Caco-2 (cell line): ENCODE measurements around the gene TMEM101. TPM values are rescaled to one million over a fixed set of nuclear protein-coding genes. Genes with fewer than 3 reads are reported as not detected.

Experiments
- BruUV-seq: library from RNA; stranded (reverse); fragments of 400-500 nt; replicated peaks from 2 replicates; lab custom pipeline; 2021; lab: Mats Ljungman, UMichigan
- CTCF ChIA-PET: fragments of 300-600 bp; sonication (Branson Sonifier 250); formaldehyde crosslinking; loops from one replicate; lab custom pipeline; 2022; ENCODE audit warnings: antibody characterized with exemption; lab: Charles Lee
- POLR2A ChIA-PET: fragments of 300-600 bp; sonication (Branson Sonifier 250); formaldehyde crosslinking; loops from one replicate; lab custom pipeline; 2022; ENCODE audit warnings: antibody characterized with exemption; lab: Charles Lee
- DNase-seq, 2 experiments: peaks; one replicate each; pipeline versions ENCODE4 v3.0.0 to v3.0.0-alpha.2; 2020 to 2022
- H3K27me3 ChIP-seq: replicated peaks from 2 replicates; pipeline ENCODE4 v1.6.0; 2011; ENCODE audit warnings: low read length; ENCODE audit not compliant: control insufficient read depth, insufficient read depth
- H3K36me3 ChIP-seq: 2 replicates; pipeline ENCODE4 v1.5.1; 2011; ENCODE audit warnings: low read length; ENCODE audit not compliant: control insufficient read depth, insufficient read depth
- H3K4me1 ChIP-seq: fragments of 250-450 bp; sonication (Bioruptor Pico); 2 replicates; pipeline ENCODE4 v1.5.1; 2020; ENCODE audit warnings: mild to moderate bottlenecking
- H3K4me3 ChIP-seq: 2 replicates; pipeline ENCODE4 v1.5.1; 2011; ENCODE audit warnings: low read depth, mild to moderate bottlenecking, control low read depth, low read length
- H3K9me3 ChIP-seq: fragments of 250-450 bp; sonication (Bioruptor Pico); 2 replicates; pipeline ENCODE4 v1.5.1; 2020; ENCODE audit warnings: mild to moderate bottlenecking, moderate library complexity
- H3K27ac Mint-ChIP-seq: one replicate; pipeline ENCODE4 v1.8.0; 2022; ENCODE audit warnings: mixed read lengths; ENCODE audit not compliant: unreplicated experiment
- H3K27me3 Mint-ChIP-seq: one replicate; pipeline ENCODE4 v1.8.0; 2022; ENCODE audit warnings: mixed read lengths; ENCODE audit not compliant: insufficient read depth, unreplicated experiment
- H3K36me3 Mint-ChIP-seq: one replicate; pipeline ENCODE4 v1.8.0; 2022; ENCODE audit warnings: mild to moderate bottlenecking, mixed read lengths; ENCODE audit not compliant: insufficient read depth, unreplicated experiment
- H3K4me1 Mint-ChIP-seq: one replicate; pipeline ENCODE4 v1.8.0; 2022; ENCODE audit warnings: low read depth, mixed read lengths; ENCODE audit not compliant: unreplicated experiment
- H3K4me3 Mint-ChIP-seq: one replicate; pipeline ENCODE4 v1.8.0; 2022; ENCODE audit warnings: mild to moderate bottlenecking, moderate library complexity, mixed read lengths; ENCODE audit not compliant: unreplicated experiment
- H3K9me3 Mint-ChIP-seq: one replicate; pipeline ENCODE4 v1.8.0; 2022; ENCODE audit warnings: mixed read lengths; ENCODE audit not compliant: unreplicated experiment
- CTCF ChIP-seq, 2 experiments: fragments of 200-600 bp in 1 of 2; IDR thresholded peaks; 1 replicate in 1 of 2; 2 replicates in 1 of 2; pipeline versions ENCODE4 v1.5.1 to v1.8.0; 2011 to 2022; ENCODE audit warnings: antibody characterized with exemption in 1 of 2, control low read depth in 1 of 2, inconsistent platforms in 1 of 2, low read depth in 1 of 2, low read length in 1 of 2, mild to moderate bottlenecking in 1 of 2, moderate library complexity in 1 of 2; ENCODE audit not compliant: insufficient read depth in 1 of 2, severe bottlenecking in 1 of 2, unreplicated experiment in 1 of 2
- intact Hi-C: fragments of 100-400 bp; cut with micrococcal nuclease; formaldehyde crosslinking; loops from one replicate; pipeline ENCODE4 v1.10.0; 2022; ENCODE audit not compliant: unreplicated experiment
- total RNA-seq: library from RNA; stranded (reverse); gene quantifications from 2 replicates; pipeline ENCODE4 v1.2.3, GENCODE V29; 2022

TMEM101 gene
- total RNA-seq, 1 experiment from 2014 or later: 41.7 TPM

DNA sequence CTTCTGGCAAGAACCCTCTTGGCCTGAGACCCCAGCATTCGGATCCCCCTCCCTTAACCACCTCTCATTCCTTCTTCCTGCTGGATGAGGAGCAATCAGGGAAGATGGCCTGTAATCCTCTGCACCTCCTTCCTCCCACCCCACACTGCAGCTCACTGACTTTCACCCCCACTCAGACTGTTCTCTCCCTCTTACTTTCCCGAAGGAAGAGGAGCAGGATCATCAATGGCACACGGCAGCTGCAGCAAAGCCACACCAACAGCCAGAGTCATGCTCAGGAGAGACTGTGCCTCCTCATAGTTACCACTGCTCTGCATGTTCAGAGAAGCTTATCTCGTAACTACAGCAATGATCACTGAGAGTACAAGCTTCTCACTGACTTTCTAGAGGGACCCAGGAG lies 10.1 kb upstream of the TMEM101 start:
- peaks cover 15% of the 10 kb centered on the region for H3K36me3 Mint-ChIP-seq
- POLR2A ChIA-PET: no interaction called here
- CTCF ChIA-PET: no interaction called here

DNA sequence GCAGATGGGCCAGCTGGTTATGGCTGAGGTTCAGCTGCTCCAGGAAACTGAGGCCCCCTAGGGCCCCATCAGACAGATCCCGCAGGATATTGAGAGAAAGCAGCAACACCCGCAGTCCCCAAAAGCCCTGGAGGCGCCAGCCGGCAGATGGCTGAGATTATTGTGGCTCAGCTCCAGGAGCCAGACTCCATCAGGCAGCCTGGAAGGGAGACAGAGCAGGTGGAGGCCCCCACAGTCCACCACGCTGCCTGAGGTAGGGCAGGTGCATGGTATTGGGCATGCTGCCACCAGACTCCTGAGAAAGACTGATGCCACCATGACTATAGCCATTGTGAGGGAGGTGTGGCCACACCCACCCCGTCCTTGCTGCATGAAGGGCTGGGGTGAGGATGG lies 9.5 kb upstream of the TMEM101 start:
- no peak overlapping the region for H3K4me3 ChIP-seq
- H3K4me3 Mint-ChIP-seq: no peak overlapping the region
- no peaks in the 10 kb centered on the region for H3K4me1 Mint-ChIP-seq
- DNase-seq: no peak
- no peaks in the 10 kb centered on the region for H3K9me3 Mint-ChIP-seq
- no peaks in the 10 kb centered on the region for H3K4me1 ChIP-seq
- no peaks in the 10 kb centered on the region for H3K9me3 ChIP-seq
- BruUV-seq: no TSS peak
- peaks cover 9% of the 10 kb centered on the region for H3K36me3 Mint-ChIP-seq
- no peaks in the 10 kb centered on the region for H3K27me3 ChIP-seq
- no peak for TF ChIP-seq CTCF (IDR thresholded peaks at IDR 0.05; ENCODE audit: insufficient read depth in 1 of 2, low read depth in 1 of 2, low read length in 1 of 2, severe bottlenecking in 1 of 2, unreplicated experiment in 1 of 2)
- intact Hi-C loops: no loop called here
- H3K36me3 ChIP-seq: 0 out of 2 replicates have a peak, but pooled peaks cover 2% of the 10 kb centered on the region
- no peaks in the 10 kb centered on the region for H3K27me3 Mint-ChIP-seq
- H3K27ac Mint-ChIP-seq: no peak overlapping the region
- ChIA-PET CTCF (no interaction called here), POLR2A (no interaction called here)

More for the DNA sequence above, 10.1 kb upstream of the TMEM101 start:
- Mint-ChIP-seq H3K27me3 (no peaks in the 10 kb centered on the region), H3K4me1 (no peaks in the 10 kb centered on the region), H3K27ac (no peak overlapping the region), H3K4me3 (no peak overlapping the region), H3K9me3 (no peaks in the 10 kb centered on the region)
- H3K27me3 ChIP-seq: no peaks in the 10 kb centered on the region
- no TSS peak for BruUV-seq
- intact Hi-C loops: no loop called here
- no peaks in the 10 kb centered on the region for H3K9me3 ChIP-seq
- H3K36me3 ChIP-seq: 0 out of 2 replicates have a peak, but pooled peaks cover 2% of the 10 kb centered on the region
- H3K4me1 ChIP-seq: no peaks in the 10 kb centered on the region
- no peak for TF ChIP-seq CTCF (IDR thresholded peaks at IDR 0.05; ENCODE audit: insufficient read depth in 1 of 2, low read depth in 1 of 2, low read length in 1 of 2, severe bottlenecking in 1 of 2, unreplicated experiment in 1 of 2)
- no peak for DNase-seq
- no peak overlapping the region for H3K4me3 ChIP-seq

- H3K4me1 ChIP-seq: no peaks in the 10 kb centered on the region
- DNase-seq: no peak
- no TSS peak for BruUV-seq
- Mint-ChIP-seq H3K9me3 (no peaks in the 10 kb centered on the region), H3K4me1 (no peaks in the 10 kb centered on the region), H3K27me3 (no peaks in the 10 kb centered on the region), H3K4me3 (no peak overlapping the region), H3K36me3 (peaks cover 4% of the 10 kb centered on the region), H3K27ac (no peak overlapping the region)
- 0 out of 2 replicates have a peak, but pooled peaks cover 2% of the 10 kb centered on the region for H3K36me3 ChIP-seq
- ChIA-PET POLR2A (no interaction called here), CTCF (no interaction called here)
- H3K27me3 ChIP-seq: no peaks in the 10 kb centered on the region
- TF ChIP-seq CTCF (IDR thresholded peaks at IDR 0.05; ENCODE audit: insufficient read depth in 1 of 2, low read depth in 1 of 2, low read length in 1 of 2, severe bottlenecking in 1 of 2, unreplicated experiment in 1 of 2): no peak
- H3K9me3 ChIP-seq: no peaks in the 10 kb centered on the region
- intact Hi-C loops: no loop called here
- no peak overlapping the region for H3K4me3 ChIP-seq
Measured at GRCh38 chr17:44023545-44024270, 8.9 kb upstream of the TMEM101 start.
